ENCODE measurements around the gene INTS1.

INTS1 gene

GRCh38 chr7:1457949-1458682 lies 46.1 kb downstream of the INTS1 start:
- TF ChIP-seq REST (IDR thresholded peaks at IDR 0.05; ENCODE audit: low read depth) (no peak), CREB1 (IDR thresholded peaks at IDR 0.05; ENCODE audit: low read depth) (no peak), TEAD4 (IDR thresholded peaks at IDR 0.05) (no peak)
- TF ChIP-seq, protein P1, sequence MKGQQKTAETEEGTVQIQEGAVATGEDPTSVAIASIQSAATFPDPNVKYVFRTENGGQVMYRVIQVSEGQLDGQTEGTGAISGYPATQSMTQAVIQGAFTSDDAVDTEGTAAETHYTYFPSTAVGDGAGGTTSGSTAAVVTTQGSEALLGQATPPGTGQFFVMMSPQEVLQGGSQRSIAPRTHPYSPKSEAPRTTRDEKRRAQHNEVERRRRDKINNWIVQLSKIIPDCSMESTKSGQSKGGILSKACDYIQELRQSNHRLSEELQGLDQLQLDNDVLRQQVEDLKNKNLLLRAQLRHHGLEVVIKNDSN (IDR thresholded peaks at IDR 0.05), result no peak

DNA sequence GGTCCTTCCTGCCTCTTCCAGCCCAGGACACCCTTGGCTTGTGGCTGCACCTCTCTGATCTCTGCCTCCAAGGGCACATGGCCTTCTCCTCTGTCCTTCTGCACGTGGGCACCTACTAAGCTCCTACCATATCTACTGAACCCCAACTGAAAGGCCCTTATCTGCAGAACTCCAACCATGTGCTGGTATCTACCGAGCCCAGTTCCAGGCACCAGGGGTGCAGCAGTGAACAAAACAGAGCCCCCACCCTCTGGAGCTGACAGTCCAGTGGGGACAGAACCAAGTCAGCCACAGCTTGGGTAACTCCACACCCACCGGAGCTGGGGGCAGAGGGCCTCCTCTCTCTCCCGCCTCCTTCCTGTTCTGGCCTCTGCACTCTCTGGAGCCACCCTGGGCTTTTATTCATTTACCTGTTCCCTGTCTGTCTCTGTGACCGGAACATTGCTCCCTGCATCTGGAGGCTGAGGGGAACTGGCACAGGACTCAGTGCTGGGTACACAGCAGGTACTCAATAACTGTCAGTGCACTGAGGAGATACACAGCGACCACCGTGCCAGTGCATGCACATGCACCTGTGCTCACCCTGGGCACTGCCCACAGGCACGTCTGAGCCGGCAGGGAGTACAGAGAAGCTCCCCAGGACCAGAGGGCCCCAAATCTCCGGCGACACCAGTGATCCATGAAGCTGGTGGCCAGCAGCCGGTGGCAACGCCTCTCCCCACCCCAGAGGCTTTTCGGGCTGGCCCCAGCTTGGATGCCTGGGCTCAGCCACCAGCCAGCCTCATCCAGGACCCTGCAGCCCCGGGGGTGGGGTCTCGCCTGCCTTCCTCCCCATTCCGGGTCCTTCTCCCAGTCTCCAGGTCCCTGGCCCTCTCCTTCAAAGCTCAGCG lies 46.9 kb downstream of the INTS1 start:
- TF ChIP-seq EGR1 (IDR thresholded peaks at IDR 0.05) (no peak), NFIC (IDR thresholded peaks at IDR 0.05) (no peak), CREB1 (IDR thresholded peaks at IDR 0.05; ENCODE audit: low read depth) (no peak), TEAD4 (IDR thresholded peaks at IDR 0.05) (no peak), TCF12 (IDR thresholded peaks at IDR 0.05; ENCODE audit: low read depth) (no peak), RAD21 (IDR thresholded peaks at IDR 0.05; ENCODE audit: low read depth) (no peak), REST (IDR thresholded peaks at IDR 0.05; ENCODE audit: low read depth) (no peak), TAF1 (IDR thresholded peaks at IDR 0.05; ENCODE audit: low read depth) (no peak), EP300 (IDR thresholded peaks at IDR 0.05; ENCODE audit: borderline replicate concordance) (no peak), ZBTB7A (IDR thresholded peaks at IDR 0.05; ENCODE audit: low read depth) (no peak), FOXM1 (IDR thresholded peaks at IDR 0.05; ENCODE audit: borderline replicate concordance, low read depth) (no peak), CEBPB (IDR thresholded peaks at IDR 0.05) (no peak)
- TF ChIP-seq, protein P1 (IDR thresholded peaks at IDR 0.05), result no peak
- TF ChIP-seq, protein P2, sequence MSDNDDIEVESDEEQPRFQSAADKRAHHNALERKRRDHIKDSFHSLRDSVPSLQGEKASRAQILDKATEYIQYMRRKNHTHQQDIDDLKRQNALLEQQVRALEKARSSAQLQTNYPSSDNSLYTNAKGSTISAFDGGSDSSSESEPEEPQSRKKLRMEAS (IDR thresholded peaks at IDR 0.05), result no peak

DNA sequence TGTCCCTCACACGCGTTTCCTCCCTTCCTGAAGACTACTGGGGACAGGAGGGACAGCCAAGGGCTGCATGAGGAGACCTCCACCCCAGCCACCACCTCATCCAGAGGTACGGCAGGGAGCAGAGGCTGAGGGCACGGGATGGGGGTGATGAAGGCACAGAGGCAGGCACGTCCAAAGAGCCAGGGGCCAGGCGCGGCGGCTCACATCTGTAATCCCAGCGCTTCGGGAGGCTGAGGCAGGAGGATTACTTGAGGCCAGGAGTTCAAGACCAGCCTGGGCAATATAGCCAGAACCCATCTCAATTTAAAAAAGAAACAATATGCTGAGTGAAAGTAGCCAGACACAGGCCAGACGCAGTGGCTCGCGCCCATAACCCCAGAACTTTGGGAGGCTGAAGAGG lies 48.2 kb downstream of the INTS1 start:
- TF ChIP-seq RAD21 (IDR thresholded peaks at IDR 0.05; ENCODE audit: low read depth) (no peak), REST (IDR thresholded peaks at IDR 0.05; ENCODE audit: low read depth) (no peak), FOXM1 (IDR thresholded peaks at IDR 0.05; ENCODE audit: borderline replicate concordance, low read depth) (no peak), ZBTB7A (IDR thresholded peaks at IDR 0.05; ENCODE audit: low read depth) (no peak), NFIC (IDR thresholded peaks at IDR 0.05) (no peak), CREB1 (IDR thresholded peaks at IDR 0.05; ENCODE audit: low read depth) (no peak), TAF1 (IDR thresholded peaks at IDR 0.05; ENCODE audit: low read depth) (no peak), EP300 (IDR thresholded peaks at IDR 0.05; ENCODE audit: borderline replicate concordance) (no peak), YY1 (IDR thresholded peaks at IDR 0.05; ENCODE audit: low read depth) (no peak)
- TF ChIP-seq, protein P1 (IDR thresholded peaks at IDR 0.05), result no peak
- TF ChIP-seq, protein P2 (IDR thresholded peaks at IDR 0.05), result no peak
